Tibial artery (tissue), 4 donors: ENCODE data around the gene YTHDC1.

Experiments
- DNase-seq, 2 donors: peaks; one replicate each; pipeline ENCODE4 v3.0.0-alpha.2; 2019
- H3K27ac ChIP-seq, 2 donors: fragments of 200-600 bp; sonication (generic) in 1 of 2; 1 replicate in 1 of 2; 2 replicates in 1 of 2; pipeline ENCODE4 v1.5.1; 2018 to 2019; ENCODE audit warnings: mild to moderate bottlenecking in 1 of 2
- H3K27me3 ChIP-seq, 2 donors: fragments of 200-600 bp; sonication (generic) in 1 of 2; one replicate each; pipeline versions ENCODE4 v1.5.1 to v1.6.0; 2016 to 2019
- H3K36me3 ChIP-seq, 3 donors: fragments of 200-600 bp; sonication (generic) in 2 of 3; one replicate each; pipeline ENCODE4 v1.5.1; 2016 to 2019; ENCODE audit warnings: mild to moderate bottlenecking in 2 of 3
- H3K4me1 ChIP-seq, 4 donors: fragments of 200-600 bp; sonication (generic) in 2 of 4; 1 replicate in 3 of 4; 2 replicates in 1 of 4; pipeline ENCODE4 v1.5.1; 2016 to 2019
- H3K4me3 ChIP-seq, 2 donors: fragments of 200-600 bp; sonication (generic) in 1 of 2; 1 replicate in 1 of 2; 2 replicates in 1 of 2; pipeline ENCODE4 v1.5.1; 2018 to 2019; ENCODE audit warnings: mild to moderate bottlenecking in 2 of 2
- H3K9me3 ChIP-seq, 3 donors: fragments of 200-600 bp; sonication (generic) in 1 of 3; one replicate each; pipeline ENCODE4 v1.5.1; 2016 to 2019
- intact Hi-C: fragments of 100-400 bp; cut with DNase I; formaldehyde crosslinking; loops from one replicate; pipeline ENCODE4 v1.15.0; 2023; ENCODE audit warnings: low total_unique reads
- TF ChIP-seq, protein P1 (sequence below), 2 experiments: fragments of 200-600 bp in 1 of 2; fragments of 450-650 bp in 1 of 2; IDR thresholded peaks; one replicate each; pipeline ENCODE4 v1.5.1; 2017 to 2019; ENCODE audit warnings: antibody characterized with exemption in 2 of 2, mild to moderate bottlenecking in 1 of 2, moderate library complexity in 1 of 2

YTHDC1 gene

DNA sequence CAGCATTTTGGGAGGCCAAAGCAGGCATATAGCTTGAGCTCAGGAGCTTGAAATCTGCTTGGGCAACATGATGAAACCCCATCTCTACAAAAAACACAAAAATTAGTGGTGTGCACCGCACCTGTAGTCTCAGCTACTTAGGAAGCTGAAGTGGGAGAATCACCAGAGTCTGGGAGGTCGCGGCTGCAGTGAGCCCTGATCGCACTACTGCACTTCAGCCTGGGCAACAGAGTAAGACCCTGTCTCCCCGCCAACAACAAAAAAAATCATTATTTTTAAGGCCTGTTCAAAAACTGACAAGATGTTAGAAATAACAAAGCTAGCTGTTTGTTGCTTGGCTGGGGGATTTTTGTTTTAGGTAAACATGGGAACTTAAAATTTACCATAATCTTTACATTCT is 5.1 kb downstream of the YTHDC1 start:
- H3K4me1 ChIP-seq, result peaks cover 0 to 89% (median 28%) of the 10 kb centered on the region in 4 donors
- no peak overlapping the region for H3K27ac ChIP-seq
- no peaks in the 10 kb centered on the region for H3K36me3 ChIP-seq
- no peaks in the 10 kb centered on the region for H3K27me3 ChIP-seq
- no peak overlapping the region for H3K4me3 ChIP-seq
- no peaks in the 10 kb centered on the region for H3K9me3 ChIP-seq
- TF ChIP-seq, protein P1, sequence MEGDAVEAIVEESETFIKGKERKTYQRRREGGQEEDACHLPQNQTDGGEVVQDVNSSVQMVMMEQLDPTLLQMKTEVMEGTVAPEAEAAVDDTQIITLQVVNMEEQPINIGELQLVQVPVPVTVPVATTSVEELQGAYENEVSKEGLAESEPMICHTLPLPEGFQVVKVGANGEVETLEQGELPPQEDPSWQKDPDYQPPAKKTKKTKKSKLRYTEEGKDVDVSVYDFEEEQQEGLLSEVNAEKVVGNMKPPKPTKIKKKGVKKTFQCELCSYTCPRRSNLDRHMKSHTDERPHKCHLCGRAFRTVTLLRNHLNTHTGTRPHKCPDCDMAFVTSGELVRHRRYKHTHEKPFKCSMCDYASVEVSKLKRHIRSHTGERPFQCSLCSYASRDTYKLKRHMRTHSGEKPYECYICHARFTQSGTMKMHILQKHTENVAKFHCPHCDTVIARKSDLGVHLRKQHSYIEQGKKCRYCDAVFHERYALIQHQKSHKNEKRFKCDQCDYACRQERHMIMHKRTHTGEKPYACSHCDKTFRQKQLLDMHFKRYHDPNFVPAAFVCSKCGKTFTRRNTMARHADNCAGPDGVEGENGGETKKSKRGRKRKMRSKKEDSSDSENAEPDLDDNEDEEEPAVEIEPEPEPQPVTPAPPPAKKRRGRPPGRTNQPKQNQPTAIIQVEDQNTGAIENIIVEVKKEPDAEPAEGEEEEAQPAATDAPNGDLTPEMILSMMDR (IDR thresholded peaks at IDR 0.05), result no peak
- intact Hi-C loops, result no loop called here
- DNase-seq, result no peak

DNA sequence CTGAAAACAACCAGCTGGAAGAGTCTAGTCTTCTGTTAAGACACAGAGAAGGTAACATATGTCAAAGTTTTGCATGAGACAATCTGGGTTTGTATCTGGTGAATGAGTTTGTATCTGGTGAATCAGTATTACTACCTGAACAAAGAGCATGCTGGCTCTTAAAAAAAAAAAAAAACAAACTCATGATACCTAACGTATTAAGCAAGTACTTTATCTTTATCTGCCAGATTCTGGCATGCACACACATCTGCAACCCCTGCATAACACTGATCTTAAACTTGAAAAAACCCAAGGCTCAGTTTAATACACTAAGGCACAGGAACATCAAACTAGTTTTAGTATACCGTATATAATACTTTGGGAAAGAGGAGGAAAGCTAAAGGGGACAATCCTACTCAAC is 5.8 kb downstream of the YTHDC1 start:
- H3K27me3 ChIP-seq, result no peaks in the 10 kb centered on the region
- intact Hi-C loops, result no loop called here
- no peak for DNase-seq
- peaks cover 0 to 96% (median 33%) of the 10 kb centered on the region in 4 donors for H3K4me1 ChIP-seq
- no peak overlapping the region for H3K27ac ChIP-seq
- TF ChIP-seq, protein P1 (IDR thresholded peaks at IDR 0.05), result no peak
- no peaks in the 10 kb centered on the region for H3K9me3 ChIP-seq
- H3K4me3 ChIP-seq, result no peak overlapping the region
- H3K36me3 ChIP-seq, result no peaks in the 10 kb centered on the region

DNA sequence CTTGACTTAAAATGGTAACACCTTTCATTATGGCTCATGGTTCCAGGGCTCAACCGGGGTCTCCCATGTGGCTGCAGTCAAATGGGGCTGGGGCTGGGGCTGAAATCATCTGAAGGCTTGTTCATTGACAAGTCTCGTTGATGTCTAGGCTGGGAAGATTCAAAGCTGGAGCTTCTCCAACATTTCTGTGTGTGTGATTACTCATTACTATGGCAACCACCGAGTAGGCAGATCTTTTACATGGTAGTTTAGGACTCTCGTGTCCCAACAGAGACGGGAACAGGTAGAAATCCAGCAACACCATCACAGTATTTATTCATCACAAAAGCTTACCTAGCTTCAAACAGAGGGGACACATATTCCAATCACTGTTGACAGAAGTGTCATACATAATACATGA is 7.8 kb downstream of the YTHDC1 start:
- H3K9me3 ChIP-seq, result no peaks in the 10 kb centered on the region
- TF ChIP-seq, protein P1 (IDR thresholded peaks at IDR 0.05), result no peak
- H3K36me3 ChIP-seq, result peaks cover 4 to 7% (median 6%) of the 10 kb centered on the region in 3 donors
- no peak overlapping the region for H3K27ac ChIP-seq
- DNase-seq, result no peak
- intact Hi-C loops, result no loop called here
- no peaks in the 10 kb centered on the region for H3K27me3 ChIP-seq
- no peak overlapping the region for H3K4me3 ChIP-seq
- H3K4me1 ChIP-seq, result peaks cover 0 to 97% (median 31%) of the 10 kb centered on the region in 4 donors

DNA sequence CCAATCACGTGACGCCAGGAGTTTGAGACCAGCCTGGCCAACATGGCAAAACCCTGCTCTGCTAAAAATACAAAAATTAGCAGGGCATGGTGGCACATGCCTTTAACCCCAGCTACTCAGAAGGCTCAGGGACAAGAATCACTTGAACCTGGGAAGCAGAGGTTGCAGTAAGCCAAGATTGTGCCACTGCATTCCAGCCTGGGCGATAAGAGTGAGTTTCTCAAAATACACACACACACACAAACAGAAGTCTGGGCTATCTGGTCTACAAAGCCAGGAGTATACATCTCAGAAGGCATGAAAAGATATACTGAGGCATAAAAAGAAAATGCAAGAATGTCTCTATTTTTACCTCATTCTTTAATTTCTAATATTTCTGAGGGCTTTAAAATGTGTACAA is 11.3 kb downstream of the YTHDC1 start:
- no peaks in the 10 kb centered on the region for H3K27me3 ChIP-seq
- TF ChIP-seq, protein P1 (IDR thresholded peaks at IDR 0.05), result no peak
- no peaks in the 10 kb centered on the region for H3K9me3 ChIP-seq
- H3K27ac ChIP-seq, result no peak overlapping the region
- no peak overlapping the region for H3K4me3 ChIP-seq
- peaks cover 15 to 32% (median 15%) of the 10 kb centered on the region in 3 donors for H3K36me3 ChIP-seq
- DNase-seq, result no peak
- intact Hi-C loops, result no loop called here
- peaks cover 0 to 68% (median 21%) of the 10 kb centered on the region in 4 donors for H3K4me1 ChIP-seq

DNA sequence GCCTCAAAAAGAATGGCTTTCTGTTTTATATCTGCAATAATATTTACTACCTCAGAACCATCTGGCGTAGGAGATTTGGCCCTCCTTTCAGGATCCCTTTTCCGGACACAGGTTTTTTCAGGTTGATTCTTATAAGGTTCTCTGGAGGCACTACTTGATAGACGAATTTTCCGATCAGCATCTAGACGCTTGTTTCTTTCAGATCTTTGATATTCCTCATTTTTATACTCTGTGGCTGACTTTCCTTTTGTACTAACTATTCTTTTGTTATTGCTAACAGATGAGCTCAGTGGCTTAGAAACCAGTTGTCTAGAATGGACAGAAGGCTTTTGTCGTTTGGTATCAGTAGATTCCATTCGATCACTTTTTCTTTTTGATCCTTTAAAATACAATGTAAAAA is 12.4 kb downstream of the YTHDC1 start:
- Histone ChIP-seq H3K36me3 (peaks cover 15 to 43% (median 15%) of the 10 kb centered on the region in 3 donors), H3K27me3 (no peaks in the 10 kb centered on the region), H3K9me3 (no peaks in the 10 kb centered on the region), H3K4me1 (peaks cover 0 to 60% (median 20%) of the 10 kb centered on the region in 4 donors), H3K4me3 (no peak overlapping the region), H3K27ac (no peak overlapping the region)
- DNase-seq, result no peak
- intact Hi-C loops, result no loop called here
- TF ChIP-seq, protein P1 (IDR thresholded peaks at IDR 0.05), result no peak

DNA sequence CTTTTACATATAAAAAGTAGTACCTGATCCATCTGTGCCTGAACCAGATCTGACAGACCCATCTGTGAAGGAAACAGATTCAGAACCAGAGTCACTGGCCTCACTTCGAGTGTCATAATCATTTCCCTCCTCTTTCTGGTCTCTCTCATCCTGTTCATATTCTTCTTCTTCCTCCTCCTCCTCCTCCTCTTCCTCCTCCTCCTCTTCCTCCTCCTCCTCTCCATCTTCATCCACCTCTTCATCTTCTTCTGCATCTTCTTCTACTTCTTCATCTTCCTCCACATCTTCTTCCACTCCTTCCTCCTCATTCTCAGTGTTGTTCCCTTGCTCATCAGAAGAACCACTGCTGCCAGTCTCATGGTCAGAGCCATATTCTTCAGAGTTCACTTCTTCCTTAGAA is 12.9 kb downstream of the YTHDC1 start:
- Histone ChIP-seq H3K4me3 (no peak overlapping the region), H3K27ac (no peak overlapping the region), H3K36me3 (peaks cover 18 to 48% (median 20%) of the 10 kb centered on the region in 3 donors), H3K27me3 (no peaks in the 10 kb centered on the region), H3K9me3 (no peaks in the 10 kb centered on the region), H3K4me1 (peaks cover 0 to 55% (median 16%) of the 10 kb centered on the region in 4 donors)
- DNase-seq, result no peak
- intact Hi-C loops, result no loop called here
- TF ChIP-seq, protein P1 (IDR thresholded peaks at IDR 0.05), result no peak
